GM18909 (cell line): ENCODE measurements around the gene FRMD4A.

ENCODE experiments used
- ATAC-seq: cut with Tn5 transposase; IDR thresholded peaks from one replicate; pipeline ENCODE4 v1.9.1; 2021; ENCODE audit warnings: mild to moderate bottlenecking; ENCODE audit not compliant: unreplicated experiment, poor library complexity

FRMD4A gene

GRCh38 chr10:13654118-13654830 lies 676.5 kb downstream of the FRMD4A start:
- no peak for ATAC-seq

GRCh38 chr10:13652860-13653259 lies 677.9 kb downstream of the FRMD4A start:
- no peak for ATAC-seq

GRCh38 chr10:13651969-13652720 lies 678.6 kb downstream of the FRMD4A start:
- no peak for ATAC-seq

GRCh38 chr10:13650961-13651360 lies 679.8 kb downstream of the FRMD4A start:
- no peak for ATAC-seq

GRCh38 chr10:13649844-13650520 lies 680.7 kb downstream of the FRMD4A start:
- ATAC-seq, result no peak

GRCh38 chr10:13648425-13648824 lies 682.3 kb downstream of the FRMD4A start:
- ATAC-seq, result no peak

GRCh38 chr10:13644866-13645265 lies 685.9 kb downstream of the FRMD4A start:
- no peak for ATAC-seq

GRCh38 chr10:13643016-13643415 lies 687.7 kb downstream of the FRMD4A start:
- no peak for ATAC-seq

- ATAC-seq, result no peak
These were observed 688.4 kb downstream of the FRMD4A start for GRCh38 chr10:13642293-13642692.

GRCh38 chr10:13637894-13638293 lies 692.8 kb downstream of the FRMD4A start:
- no peak for ATAC-seq

GRCh38 chr10:13637303-13637856 lies 693.3 kb downstream of the FRMD4A start:
- ATAC-seq, result no peak

GRCh38 chr10:13636776-13637175 lies 693.9 kb downstream of the FRMD4A start:
- no peak for ATAC-seq

- ATAC-seq, result no peak
These were observed 696.5 kb downstream of the FRMD4A start for GRCh38 chr10:13634207-13634606.

- no peak for ATAC-seq
These were observed 697.0 kb downstream of the FRMD4A start for GRCh38 chr10:13633689-13634088.

GRCh38 chr10:13632884-13633440 lies 697.8 kb downstream of the FRMD4A start:
- no peak for ATAC-seq

GRCh38 chr10:13632440-13632839 lies 698.3 kb downstream of the FRMD4A start:
- ATAC-seq, result no peak

GRCh38 chr10:13631594-13631993 lies 699.1 kb downstream of the FRMD4A start:
- ATAC-seq, result no peak

GRCh38 chr10:13630231-13630630 lies 700.5 kb downstream of the FRMD4A start:
- no peak for ATAC-seq

- ATAC-seq, result no peak
These were observed 701.6 kb downstream of the FRMD4A start for GRCh38 chr10:13629116-13629515.

- no peak for ATAC-seq
These were observed 702.1 kb downstream of the FRMD4A start for GRCh38 chr10:13628661-13629060.
